ENCODE measurements around the gene CEBPZOS. TPM values are rescaled to one million over a fixed set of nuclear protein-coding genes. Genes with fewer than 3 reads are reported as not detected.

CEBPZOS gene
- total and polyA plus RNA-seq, 9 of the 15 experiments (the other 6 are each of a cell fraction or from before 2014, with no cell fraction given) = 21.7 to 64.8 (median 46.7) TPM

- TF ChIP-seq ZBTB40 (IDR thresholded peaks at IDR 0.05) (peak; percentile 94), ZBTB40 (CRISPR knock-in tag; IDR thresholded peaks at IDR 0.05) (no peak), LCOR (CRISPR knock-in tag; IDR thresholded peaks at IDR 0.05) (peak; percentile 49; the same call in 1 of the 2 replicates), ZNF407 (IDR thresholded peaks at IDR 0.05; ENCODE audit: low read depth) (no peak), RBM17 (IDR thresholded peaks at IDR 0.05; ENCODE audit: borderline replicate concordance, low read depth, low read length) (no peak), MAFG (tag; conservative IDR thresholded peaks at IDR 0.05) (no peak), MXD1 (CRISPR knock-in tag; IDR thresholded peaks at IDR 0.05; ENCODE audit: borderline replicate concordance, poor library complexity, severe bottlenecking) (no peak)
Observed at GRCh38 chr2:37231241-37232130, 35.2 kb downstream of the CEBPZOS start, which contains the start of the genes CEBPZ and NDUFAF7 (continued).
